Measurements from ENCODE around the gene DCLK1. TPM values are rescaled to one million over a fixed set of nuclear protein-coding genes. Genes with fewer than 3 reads are reported as not detected.
"Not testable (repeated sequence)": the region's sequence is repeated elsewhere in the genome, so short reads cannot be mapped to it uniquely, and the experiment has no call there.

Gene DCLK1
- total and polyA plus RNA-seq, 7 donors, result 1.2 to 64.8 (median 10.2) TPM

GRCh38 chr13:35984776-35985453 lies 146.3 kb downstream of the DCLK1 start:
- Histone ChIP-seq H3K9me3 (no peaks in the 10 kb centered on the region), H3K27ac (no peak overlapping the region), H3K4me1 (no peaks in the 10 kb centered on the region), H3K27me3 (no peaks in the 10 kb centered on the region), H3K4me3 (no peak overlapping the region), H3K36me3 (no peaks in the 10 kb centered on the region)
- intact Hi-C loops (cut with DNase I), result no loop called here
- no peak for DNase-seq
- WGBS, 2 donors, result 64% methylated on average over 10 of the region's 10 CpGs
- no peak for TF ChIP-seq CTCF (IDR thresholded peaks at IDR 0.05)
- TF ChIP-seq POLR2A (IDR thresholded peaks at IDR 0.05), result no peak

GRCh38 chr13:35984287-35984686 lies 146.9 kb downstream of the DCLK1 start:
- Histone ChIP-seq H3K27me3 (no peaks in the 10 kb centered on the region), H3K36me3 (no peaks in the 10 kb centered on the region), H3K27ac (no peak overlapping the region), H3K9me3 (no peaks in the 10 kb centered on the region), H3K4me1 (peaks cover 0 to 5% (median 1%) of the 10 kb centered on the region in 4 donors), H3K4me3 (no peak overlapping the region)
- 57 to 83% methylated on average over 3 of the region's 3 CpGs for WGBS, 2 donors
- intact Hi-C loops (cut with DNase I), result no loop called here
- TF ChIP-seq CTCF (IDR thresholded peaks at IDR 0.05) (no peak), EP300 (IDR thresholded peaks at IDR 0.05) (no peak), POLR2AphosphoS5 (IDR thresholded peaks at IDR 0.05) (no peak), POLR2A (IDR thresholded peaks at IDR 0.05) (no peak)
- no peak for DNase-seq

- H3K36me3 ChIP-seq; H3K27ac ChIP-seq; H3K4me3 ChIP-seq; H3K27me3 ChIP-seq; H3K9me3 ChIP-seq; intact Hi-C loops (cut with DNase I); DNase-seq: not testable (repeated sequence)
- 35 to 67% methylated on average over 1 of the region's 1 CpG for WGBS, 2 donors
- H3K4me1 ChIP-seq, result peaks cover 0 to 11% (median 7%) of the 10 kb centered on the region in 4 donors
Measured at GRCh38 chr13:35983703-35984102, 147.5 kb downstream of the DCLK1 start.

GRCh38 chr13:35983206-35983605 lies 148.0 kb downstream of the DCLK1 start:
- Histone ChIP-seq H3K9me3 (no peaks in the 10 kb centered on the region), H3K36me3 (no peaks in the 10 kb centered on the region), H3K4me1 (peaks cover 0 to 13% (median 8%) of the 10 kb centered on the region in 4 donors), H3K4me3 (no peak overlapping the region), H3K27ac (no peak overlapping the region), H3K27me3 (no peaks in the 10 kb centered on the region)
- intact Hi-C loops (cut with DNase I), result no loop called here
- no peak for TF ChIP-seq EP300 (IDR thresholded peaks at IDR 0.05)
- no peak for TF ChIP-seq POLR2A (IDR thresholded peaks at IDR 0.05)
- no peak for TF ChIP-seq POLR2AphosphoS5 (IDR thresholded peaks at IDR 0.05)
- no peak for TF ChIP-seq CTCF (IDR thresholded peaks at IDR 0.05)
- no peak for DNase-seq
- WGBS, 2 donors, result 87 to 93% methylated on average over 1 of the region's 1 CpG

- DNase-seq, result peak; percentile 94
- Histone ChIP-seq H3K27ac (peak overlapping the region; percentile 60 to 72 (median 68)), H3K36me3 (no peaks in the 10 kb centered on the region), H3K4me1 (peaks cover 0 to 13% (median 8%) of the 10 kb centered on the region in 4 donors), H3K27me3 (no peaks in the 10 kb centered on the region), H3K9me3 (no peaks in the 10 kb centered on the region), H3K4me3 (no peak overlapping the region)
- TF ChIP-seq POLR2AphosphoS5 (IDR thresholded peaks at IDR 0.05) (peak in 3 of 4 donors; percentile 54 to 78 (median 62)), EP300 (IDR thresholded peaks at IDR 0.05) (no peak)
- intact Hi-C loops (cut with DNase I), result loop anchor here (2.0 to 5.0 kb wide), 3 partner anchors 367 to 758 kb away; partner anchors contain the start of gene SPART
- 73 to 74% methylated on average over 8 of the region's 8 CpGs for WGBS, 2 donors
Measured at GRCh38 chr13:35979361-35979951, 151.7 kb downstream of the DCLK1 start.
